ENCODE data around the gene MGAT4C. TPM values are rescaled to one million over a fixed set of nuclear protein-coding genes. Genes with fewer than 3 reads are reported as not detected.

The MGAT4C gene
- total and polyA plus RNA-seq, 2 of the 8 experiments (the other 6 are each of a cell fraction or from before 2014, with no cell fraction given), result 1.6 to 2.5 TPM

GRCh38 chr12:85927166-85927565 lies 329.0 kb downstream of the MGAT4C start:
- Histone ChIP-seq H3K9me3 (ENCODE audit: insufficient read depth in 2 of 2, low read depth in 1 of 2, low read length in 1 of 2) (no peaks in the 10 kb centered on the region; a peak in 1 of 4 replicates), H3K36me3 (ENCODE audit: control insufficient read depth in 2 of 4, insufficient read depth in 4 of 4, low read length in 3 of 4) (no peaks in the 10 kb centered on the region; a peak in 2 of 8 replicates), H4K20me1 (replicated peaks in 1 of 2; ENCODE audit: control insufficient read depth in 1 of 2, insufficient read depth in 2 of 2, low read length in 2 of 2) (no peaks in the 10 kb centered on the region), H3K27ac (ENCODE audit: low read depth, low read length) (no peak overlapping the region), H3K4me2 (ENCODE audit: insufficient read depth in 1 of 2, low read depth in 2 of 2, low read length in 2 of 2) (no peak overlapping the region), H3K14ac (ENCODE audit: insufficient read length) (no peak overlapping the region), H2BK12ac (ENCODE audit: low read depth, low read length) (no peak overlapping the region), H3K4me3 (ENCODE audit: extremely low read depth in 1 of 4, insufficient read depth in 2 of 4, low read depth in 3 of 4, low read length in 4 of 4) (no peak overlapping the region), H2AK5ac (ENCODE audit: low read depth, low read length) (no peak overlapping the region), H3K18ac (ENCODE audit: extremely low read depth, low read length) (no peak overlapping the region), H3K9ac (replicated peaks in 1 of 4; ENCODE audit: extremely low read depth in 1 of 4, low read depth in 3 of 4, low read length in 3 of 4) (no peak overlapping the region), H3K79me2 (ENCODE audit: control insufficient read depth in 1 of 2, insufficient read depth in 2 of 2, low read length in 2 of 2) (no peaks in the 10 kb centered on the region), H3K27me3 (replicated peaks in 1 of 4; ENCODE audit: control insufficient read depth in 3 of 4, extremely low read depth in 1 of 4, insufficient read depth in 3 of 4, low read length in 3 of 4) (no peaks in the 10 kb centered on the region), H4K5ac (ENCODE audit: insufficient read length, low read depth, low read length) (no peak overlapping the region), H3K23ac (ENCODE audit: insufficient read length) (no peak overlapping the region), H2BK5ac (ENCODE audit: low read depth, low read length) (no peak overlapping the region), H3K23me2 (ENCODE audit: low read depth, low read length) (no peaks in the 10 kb centered on the region), H2BK20ac (ENCODE audit: low read length) (no peak overlapping the region), H3K4me1 (replicated peaks in 1 of 4; ENCODE audit: control insufficient read depth in 3 of 4, insufficient read depth in 4 of 4, low read length in 3 of 4) (peaks cover 0 to 4% (median 1%) of the 10 kb centered on the region in 4 experiments; a peak in 2 of 7 replicates), H4K8ac (ENCODE audit: extremely low read depth, insufficient read depth, low read length) (no peak overlapping the region), H4K91ac (replicated peaks; ENCODE audit: insufficient read length, low read length) (no peak overlapping the region), H2AFZ (ENCODE audit: low read length) (no peak overlapping the region), H2BK120ac (replicated peaks; ENCODE audit: low read depth, low read length) (no peak overlapping the region), H3K56ac (replicated peaks; ENCODE audit: insufficient read length, low read depth, low read length) (no peak overlapping the region), H2BK15ac (ENCODE audit: low read length) (no peak overlapping the region), H3K79me1 (ENCODE audit: low read depth, low read length) (no peaks in the 10 kb centered on the region), H3K4ac (replicated peaks; ENCODE audit: insufficient read length, low read depth, low read length) (no peak overlapping the region)
- no peak for DNase-seq (ENCODE audit: low read depth in 1 of 2, low spot score in 2 of 2)
- FAIRE-seq, result no peak
- ChIA-PET CTCF (ENCODE audit: partially characterized antibody) (interaction anchor here (4.8 kb wide), 1 partner anchor 23 kb away, joined by 130 read pairs; no protein-coding TSS in a partner anchor), POLR2A (ENCODE audit: partially characterized antibody) (no interaction called here)
- TF ChIP-seq SRF (IDR thresholded peaks at IDR 0.05; ENCODE audit: low read depth, low read length) (no peak), TAF7 (optimal IDR thresholded peaks at IDR 0.05; ENCODE audit: borderline replicate concordance, low read depth, low read length) (no peak), PHF8 (conservative IDR thresholded peaks at IDR 0.05; ENCODE audit: low read depth, low read length) (no peak), RNF2 (IDR thresholded peaks at IDR 0.05; ENCODE audit: borderline replicate concordance, low read depth, low read length, missing control alignments, poor library complexity, severe bottlenecking) (no peak), EZH2 (IDR thresholded peaks at IDR 0.05; ENCODE audit: low read depth, low read length, severe bottlenecking) (no peak), SUZ12 (IDR thresholded peaks at IDR 0.05; ENCODE audit: low read length) (no peak), MAFK (IDR thresholded peaks at IDR 0.05; ENCODE audit: low read depth, low read length) (no peak)

All from H1 (cell line).